ENCODE data around the gene TXNRD2.

DNA sequence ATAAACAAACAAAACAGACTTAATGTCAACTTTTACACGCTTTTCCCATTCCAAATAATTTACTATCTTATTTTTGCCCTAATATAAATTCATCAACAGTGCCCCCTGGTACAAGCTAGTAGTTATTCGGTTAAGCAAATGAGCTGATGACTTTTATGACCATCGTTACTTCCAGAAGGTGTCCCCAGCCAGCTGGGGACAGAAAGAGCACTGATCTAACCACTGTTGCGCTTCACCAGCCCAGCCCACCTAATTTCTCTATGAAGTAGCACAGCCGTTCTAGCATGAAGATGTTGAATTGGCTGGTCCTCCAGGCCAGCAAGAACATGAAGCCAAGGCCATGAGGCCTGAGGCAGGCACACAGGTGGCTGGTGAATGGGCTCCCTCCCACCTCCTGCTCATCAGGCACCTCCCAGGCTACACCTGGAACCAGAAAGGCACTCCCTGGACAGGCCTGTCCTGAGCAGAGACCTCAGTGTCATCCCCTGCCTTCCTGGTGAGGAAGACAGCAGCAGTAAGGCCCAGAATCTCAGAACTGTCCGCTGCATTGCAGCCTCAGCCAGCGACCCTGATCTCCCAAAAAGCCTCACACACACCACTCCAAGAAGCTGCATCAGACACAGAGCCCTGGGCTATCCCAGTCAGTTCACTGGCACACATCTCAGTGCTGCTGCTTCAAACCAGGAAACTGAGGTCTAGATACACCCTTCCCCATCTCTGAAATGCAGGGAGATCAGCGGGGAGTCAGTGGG lies 99.8 kb downstream of the TXNRD2 start:
- TF ChIP-seq, protein P1, sequence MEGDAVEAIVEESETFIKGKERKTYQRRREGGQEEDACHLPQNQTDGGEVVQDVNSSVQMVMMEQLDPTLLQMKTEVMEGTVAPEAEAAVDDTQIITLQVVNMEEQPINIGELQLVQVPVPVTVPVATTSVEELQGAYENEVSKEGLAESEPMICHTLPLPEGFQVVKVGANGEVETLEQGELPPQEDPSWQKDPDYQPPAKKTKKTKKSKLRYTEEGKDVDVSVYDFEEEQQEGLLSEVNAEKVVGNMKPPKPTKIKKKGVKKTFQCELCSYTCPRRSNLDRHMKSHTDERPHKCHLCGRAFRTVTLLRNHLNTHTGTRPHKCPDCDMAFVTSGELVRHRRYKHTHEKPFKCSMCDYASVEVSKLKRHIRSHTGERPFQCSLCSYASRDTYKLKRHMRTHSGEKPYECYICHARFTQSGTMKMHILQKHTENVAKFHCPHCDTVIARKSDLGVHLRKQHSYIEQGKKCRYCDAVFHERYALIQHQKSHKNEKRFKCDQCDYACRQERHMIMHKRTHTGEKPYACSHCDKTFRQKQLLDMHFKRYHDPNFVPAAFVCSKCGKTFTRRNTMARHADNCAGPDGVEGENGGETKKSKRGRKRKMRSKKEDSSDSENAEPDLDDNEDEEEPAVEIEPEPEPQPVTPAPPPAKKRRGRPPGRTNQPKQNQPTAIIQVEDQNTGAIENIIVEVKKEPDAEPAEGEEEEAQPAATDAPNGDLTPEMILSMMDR (IDR thresholded peaks at IDR 0.05; ENCODE audit: low read length) = no peak
- TF ChIP-seq EZH2 (optimal IDR thresholded peaks at IDR 0.05; ENCODE audit: low read depth, low read length) = no peak

Data from MM.1S (cell line).